Measurements from ENCODE around the gene IGF2BP2. TPM values are rescaled to one million over a fixed set of nuclear protein-coding genes. Genes with fewer than 3 reads are reported as not detected.

IGF2BP2 gene
- total and polyA plus RNA-seq, 2 of the 8 experiments (the other 6 are each of a cell fraction or from before 2014, with no cell fraction given) = 7.4 to 121 TPM

GRCh38 chr3:185693985-185694653 is 130.7 kb downstream of the IGF2BP2 start (continued):
- TF ChIP-seq JUND (IDR thresholded peaks at IDR 0.05; ENCODE audit: low read length) (no peak), BACH1 (IDR thresholded peaks at IDR 0.05; ENCODE audit: low read length) (no peak), CHD1 (IDR thresholded peaks at IDR 0.05; ENCODE audit: low read depth, low read length) (no peak), RXRA (IDR thresholded peaks at IDR 0.05; ENCODE audit: insufficient read depth, low read depth, low read length) (no peak), CREB1 (IDR thresholded peaks at IDR 0.05) (no peak), TEAD4 (IDR thresholded peaks at IDR 0.05; ENCODE audit: low read depth, low read length) (no peak), NRF1 (IDR thresholded peaks at IDR 0.05; ENCODE audit: low read depth, low read length) (no peak), MAX (IDR thresholded peaks at IDR 0.05) (no peak), SIN3A (conservative IDR thresholded peaks at IDR 0.05 in 1 of 2, IDR thresholded peaks at IDR 0.05 in 1 of 2; ENCODE audit: low read depth in 1 of 2, low read length in 2 of 2) (no peak), SP2 (IDR thresholded peaks at IDR 0.05; ENCODE audit: low read length) (no peak), RAD21 (IDR thresholded peaks at IDR 0.05 in 1 of 2, conservative IDR thresholded peaks at IDR 0.05 in 1 of 2; ENCODE audit: low read depth in 2 of 2, low read length in 2 of 2) (no peak)

Data from H1 (cell line).